ENCODE results near the gene EML1.

- TF ChIP-seq CTCF (conservative IDR thresholded peaks at IDR 0.05; ENCODE audit: low read length) (no peak), EZH2phosphoT487 (IDR thresholded peaks at IDR 0.05; ENCODE audit: borderline replicate concordance, low read depth, low read length) (no peak)
Observed at GRCh38 chr14:99916091-99916383, 122.8 kb downstream of the EML1 start.
